Adrenal gland (tissue), 12 donors: ENCODE results near the gene SLF2. TPM values are rescaled to one million over a fixed set of nuclear protein-coding genes. Genes with fewer than 3 reads are reported as not detected.

Source experiments
- DNase-seq, 7 donors: peaks; one replicate each; pipeline ENCODE4 v3.0.0-alpha.2; 2019 to 2020
- H3K27ac ChIP-seq, 5 donors: fragments of 200-600 bp; sonication (generic) in 4 of 5; 1 replicate in 3 of 5; 2 replicates in 2 of 5; pipeline versions ENCODE4 v1.5.1 to v1.8.0; 2016 to 2020; ENCODE audit warnings: mild to moderate bottlenecking in 1 of 5
- H3K27me3 ChIP-seq: fragments of 200-600 bp; 2 replicates; pipeline ENCODE4 v1.8.0; 2021
- H3K36me3 ChIP-seq, 2 donors: fragments of 200-600 bp; replicated peaks in 1 of 2; 1 replicate in 1 of 2; 2 replicates in 1 of 2; pipeline versions ENCODE4 v1.5.1 to v1.8.0; 2018 to 2022
- H3K4me1 ChIP-seq, 2 donors: fragments of 200-600 bp; replicated peaks in 1 of 2; 1 replicate in 1 of 2; 2 replicates in 1 of 2; pipeline versions ENCODE4 v1.5.1 to v1.8.0; 2018 to 2021
- H3K4me3 ChIP-seq, 4 donors: fragments of 200-600 bp; sonication (generic) in 3 of 4; one replicate each; pipeline ENCODE4 v1.5.1; 2016 to 2018
- H3K9me3 ChIP-seq, 3 donors: fragments of 200-600 bp; sonication (generic) in 1 of 3; replicated peaks in 1 of 3; 1 replicate in 2 of 3; 2 replicates in 1 of 3; pipeline versions ENCODE4 v1.5.1 to v1.8.0; 2016 to 2021
- POLR2A ChIP-seq, 2 donors: fragments of 450-650 bp; IDR thresholded peaks; one replicate each; pipeline ENCODE4 v1.6.1; 2017; ENCODE audit warnings: antibody characterized with exemption in 2 of 2, mild to moderate bottlenecking in 2 of 2, moderate library complexity in 1 of 2
- WGBS, 4 donors: extraction: QIAGEN DNeasy Blood & Tissue Kit in 2 of 4; methylation state at CpG; one replicate each; pipeline versions ENCODE4 v1.1.5 to v1.1.7; 2013 to 2017; 5-methylcytosine and 5-hydroxymethylcytosine counted together
- intact Hi-C, 2 donors: fragments of 100-400 bp; cut with DNase I; formaldehyde crosslinking; loops; one replicate each; pipeline versions ENCODE4 v1.14.1 to v1.15.0; 2022 to 2023
- polyA plus RNA-seq, 3 donors: library from polyadenylated mRNA; stranded (reverse); fragments of 200-250 nt in 2 of 3; fragments of 350-450 nt in 1 of 3; fragmentation: Illumina TruSeq in 1 of 3; extraction: RNeasy Lipid Tissue Mini Kit (QIAGEN cat#74804) in 1 of 3; gene quantifications; one replicate each; pipeline ENCODE4 v1.2.3, GENCODE V29; 2013 to 2014
- total RNA-seq, 9 donors: library from RNA; depleted of rRNA in 4 of 9; stranded (reverse); fragments of >200 nt in 4 of 9; fragments of 120-200 nt in 1 of 9; fragmentation: NEBNext Ultra II Directional in 1 of 9; extraction: Animal tissue kit (Norgen Biotek cat#: 25700) in 1 of 9; gene quantifications; one replicate each; pipeline versions ENCODE4 v1.1.0 to v1.2.4, GENCODE V29; 2013 to 2023
- TF ChIP-seq, protein P1 (sequence below), 6 experiments: fragments of 450-650 bp in 4 of 6; fragments of 200-600 bp in 2 of 6; sonication (generic) in 1 of 6; IDR thresholded peaks; 1 replicate in 5 of 6; 2 replicates in 1 of 6; pipeline versions ENCODE4 v1.5.1 to v1.8.0; 2016 to 2021; ENCODE audit warnings: antibody characterized with exemption in 6 of 6, mild to moderate bottlenecking in 2 of 6, moderate library complexity in 1 of 6
- donor health status: healthy with polysubstance abuse.
- donor health status: Bipolar disorder and iron deficiency.
- donor health status: DM: yes; HTN: yes; CAD: no.
- donor health status: DM: no; HTN: no; CAD: no.
- donor health status: DM: no; HTN: no; CAD: no.
- donor health status: DM: yes; HTN: yes; CAD: no.

Gene SLF2
- total and polyA plus RNA-seq, 12 donors: 19.8 to 88.7 (median 35.8) TPM

- DNase-seq: no peak
- Histone ChIP-seq H3K27ac (no peak overlapping the region), H3K4me3 (no peak overlapping the region), H3K9me3 (no peaks in the 10 kb centered on the region), H3K27me3 (no peaks in the 10 kb centered on the region), H3K4me1 (peaks cover 0 to 10% of the 10 kb centered on the region in 2 donors), H3K36me3 (peaks cover 0 to 21% of the 10 kb centered on the region in 2 donors)
- 84 to 94% (median 92%) methylated on average over 4 to 22 of the region's 22 CpGs; no CpG with 5 or more reads in 1 of the 4 donors for WGBS, 4 donors
- TF ChIP-seq POLR2A (IDR thresholded peaks at IDR 0.05): no peak
- TF ChIP-seq, protein P1, sequence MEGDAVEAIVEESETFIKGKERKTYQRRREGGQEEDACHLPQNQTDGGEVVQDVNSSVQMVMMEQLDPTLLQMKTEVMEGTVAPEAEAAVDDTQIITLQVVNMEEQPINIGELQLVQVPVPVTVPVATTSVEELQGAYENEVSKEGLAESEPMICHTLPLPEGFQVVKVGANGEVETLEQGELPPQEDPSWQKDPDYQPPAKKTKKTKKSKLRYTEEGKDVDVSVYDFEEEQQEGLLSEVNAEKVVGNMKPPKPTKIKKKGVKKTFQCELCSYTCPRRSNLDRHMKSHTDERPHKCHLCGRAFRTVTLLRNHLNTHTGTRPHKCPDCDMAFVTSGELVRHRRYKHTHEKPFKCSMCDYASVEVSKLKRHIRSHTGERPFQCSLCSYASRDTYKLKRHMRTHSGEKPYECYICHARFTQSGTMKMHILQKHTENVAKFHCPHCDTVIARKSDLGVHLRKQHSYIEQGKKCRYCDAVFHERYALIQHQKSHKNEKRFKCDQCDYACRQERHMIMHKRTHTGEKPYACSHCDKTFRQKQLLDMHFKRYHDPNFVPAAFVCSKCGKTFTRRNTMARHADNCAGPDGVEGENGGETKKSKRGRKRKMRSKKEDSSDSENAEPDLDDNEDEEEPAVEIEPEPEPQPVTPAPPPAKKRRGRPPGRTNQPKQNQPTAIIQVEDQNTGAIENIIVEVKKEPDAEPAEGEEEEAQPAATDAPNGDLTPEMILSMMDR (IDR thresholded peaks at IDR 0.05): no peak
- intact Hi-C loops: no loop called here
Observed at GRCh38 chr10:101010329-101010728, 97.6 kb downstream of the SLF2 start.

GRCh38 chr10:101011517-101012423, 99.0 kb downstream of the SLF2 start:
- Histone ChIP-seq H3K36me3 (peaks cover 0 to 7% of the 10 kb centered on the region in 2 donors), H3K27me3 (no peaks in the 10 kb centered on the region), H3K4me3 (no peak overlapping the region), H3K9me3 (no peaks in the 10 kb centered on the region), H3K27ac (peak overlapping the region in 1 of 5 donors; percentile 14), H3K4me1 (peaks cover 0 to 10% of the 10 kb centered on the region in 2 donors)
- no peak for TF ChIP-seq POLR2A (IDR thresholded peaks at IDR 0.05)
- TF ChIP-seq, protein P1 (IDR thresholded peaks at IDR 0.05): peak in 4 of 6 experiments; percentile 5 to 23 (median 14)
- 54 to 90% (median 69%) methylated on average over 2 to 22 of the region's 22 CpGs for WGBS, 4 donors
- DNase-seq: no peak
- intact Hi-C loops: no loop called here

DNA sequence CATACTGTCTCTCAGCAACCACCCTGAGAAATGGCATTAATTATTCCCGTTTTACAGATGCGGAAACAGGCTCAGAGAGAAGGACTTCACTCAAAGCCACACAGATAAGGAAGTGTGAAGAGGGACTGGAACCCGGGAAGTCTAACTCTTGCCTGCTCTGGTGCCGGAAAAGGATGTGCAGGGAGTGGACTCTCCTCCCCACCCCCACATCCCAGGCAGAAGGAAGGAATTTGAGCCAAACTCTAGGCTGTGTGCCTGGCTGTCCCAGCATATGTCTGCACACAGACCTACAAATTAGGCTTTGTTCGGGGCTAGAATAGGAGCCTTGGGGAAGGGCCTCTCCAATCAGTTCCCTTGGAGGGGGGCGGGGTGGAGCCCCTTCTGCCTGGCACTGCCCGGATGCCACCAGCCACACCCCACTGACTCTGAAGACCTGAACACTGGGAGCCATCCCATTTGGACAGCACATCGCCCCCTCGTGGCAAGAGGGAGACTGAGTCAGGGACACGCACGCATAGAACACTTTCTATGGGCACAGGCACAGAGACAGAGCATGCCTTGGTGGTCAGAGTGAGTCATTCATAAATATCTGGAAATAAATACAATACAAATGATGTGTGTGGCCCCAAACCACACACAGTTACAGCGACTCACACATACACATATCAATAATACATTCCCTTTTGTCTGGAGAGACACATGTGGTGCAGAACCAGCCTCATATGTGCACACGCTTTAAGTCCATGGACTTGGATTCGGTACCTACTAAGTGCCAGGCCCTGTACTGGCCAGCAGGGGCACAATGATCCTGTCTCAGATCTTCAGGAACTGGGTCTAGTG, 100.0 kb downstream of the SLF2 start:
- Histone ChIP-seq H3K27me3 (no peaks in the 10 kb centered on the region), H3K36me3 (no peaks in the 10 kb centered on the region), H3K4me3 (no peak overlapping the region), H3K9me3 (no peaks in the 10 kb centered on the region), H3K4me1 (peaks cover 0 to 10% of the 10 kb centered on the region in 2 donors), H3K27ac (peak overlapping the region in 2 of 5 donors; percentile 50 to 56)
- intact Hi-C loops: no loop called here
- DNase-seq: peak; percentile 89 to 95 (median 93)
- TF ChIP-seq POLR2A (IDR thresholded peaks at IDR 0.05): no peak
- TF ChIP-seq, protein P1 (IDR thresholded peaks at IDR 0.05): peak; percentile 79 to 99 (median 92)
- WGBS, 4 donors: 14 to 17% (median 17%) methylated on average over 14 of the region's 14 CpGs

DNA sequence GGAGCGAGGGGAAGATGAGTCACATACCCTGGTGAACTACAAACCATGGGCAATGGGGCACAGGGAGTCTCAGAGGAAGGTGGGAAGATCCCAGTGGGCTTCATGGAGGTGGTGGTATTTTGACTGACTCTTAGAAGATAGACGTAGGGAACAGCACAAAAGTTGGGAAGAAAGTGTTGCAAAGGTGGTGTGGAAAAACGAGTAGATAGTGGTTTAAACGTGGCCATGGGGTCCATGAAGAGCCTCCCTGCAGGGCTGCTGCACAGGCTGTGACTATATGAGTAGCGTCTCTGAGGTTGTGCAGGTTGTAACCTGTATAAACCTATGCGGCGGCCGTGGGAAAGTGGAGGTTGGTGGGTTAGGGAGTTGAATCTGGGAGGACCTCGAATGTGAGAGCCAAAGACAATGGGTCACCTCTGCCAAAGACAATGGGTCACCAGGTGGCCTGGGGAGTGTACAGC, 100.6 kb downstream of the SLF2 start:
- no peaks in the 10 kb centered on the region for H3K27me3 ChIP-seq
- peak overlapping the region in 2 of 5 donors; percentile 50 to 56 for H3K27ac ChIP-seq
- intact Hi-C loops: no loop called here
- no peak overlapping the region for H3K4me3 ChIP-seq
- 44 to 61% (median 54%) methylated on average over 9 of the region's 9 CpGs for WGBS, 4 donors
- no peaks in the 10 kb centered on the region for H3K9me3 ChIP-seq
- H3K4me1 ChIP-seq: peaks cover 0 to 10% of the 10 kb centered on the region in 2 donors
- no peaks in the 10 kb centered on the region for H3K36me3 ChIP-seq
- no peak for DNase-seq
- TF ChIP-seq, protein P1 (IDR thresholded peaks at IDR 0.05): no peak
- TF ChIP-seq POLR2A (IDR thresholded peaks at IDR 0.05): no peak
